ENCODE results near the gene EIF2S3. TPM values are rescaled to one million over a fixed set of nuclear protein-coding genes. Genes with fewer than 3 reads are reported as not detected.
A peak's percentile ranks its signal among the peaks of the same experiment; 100 is the strongest.

Gene EIF2S3
- 100 to 1,000 TPM in 1 of 4 donors, 10 to 100 TPM in 3; 50.5 to 129 (median 80.5) TPM for total RNA-seq

DNA sequence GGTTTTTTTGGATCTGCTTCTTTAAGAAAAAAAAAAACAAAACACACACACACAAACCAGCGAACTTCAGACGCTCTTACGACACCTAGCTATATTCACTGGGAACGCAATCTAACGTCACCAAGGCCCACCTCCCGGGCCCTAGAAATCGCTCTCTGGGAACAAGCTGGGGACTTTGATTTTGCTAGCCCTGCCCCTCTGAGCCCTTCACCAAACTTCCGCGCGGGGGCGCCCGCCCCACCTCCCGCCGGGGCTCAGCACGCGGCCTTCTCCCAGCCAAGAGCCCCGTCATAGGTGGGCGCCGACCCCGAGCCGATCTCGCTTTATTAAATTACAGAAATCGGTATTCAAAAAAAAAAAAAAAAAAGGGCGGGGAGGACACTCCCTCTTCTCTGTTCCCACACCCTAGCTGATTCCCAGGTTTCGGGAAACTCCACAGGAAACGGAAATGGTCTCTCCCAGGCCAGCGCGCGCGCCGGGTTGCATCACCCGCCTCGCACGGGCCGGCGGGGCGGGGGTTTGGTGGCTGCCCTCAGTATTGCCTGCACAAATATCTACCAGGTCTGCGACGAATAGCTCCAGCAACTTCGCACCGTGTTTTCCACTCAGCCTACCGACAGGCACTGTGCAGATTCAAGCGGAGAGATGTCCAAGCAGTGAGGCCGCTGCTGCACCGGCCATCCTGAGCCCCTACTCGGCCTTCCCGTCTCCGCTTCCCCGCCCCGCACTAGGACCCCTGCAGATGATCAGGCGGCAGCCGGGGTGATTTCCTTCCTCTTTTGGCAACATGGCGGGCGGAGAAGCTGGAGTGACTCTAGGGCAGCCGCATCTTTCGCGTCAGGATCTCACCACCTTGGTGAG is at the start of gene EIF2S3:
Gene EIF2S3, plus strand, starts transcription at position 775 of the 861 bp plus-strand sequence. Its CDS starts 13 bp downstream, at position 788.
- intact Hi-C loops (cut with DNase I; ENCODE audit: low total_unique reads) = loop anchor here (10.0 kb wide), 1 partner anchor 100 kb away; no protein-coding TSS in a partner anchor
- H3K4me3 ChIP-seq = peak within 1 kb of the TSS in 2 of 4 donors; percentile 70 to 80
- no peaks in the 10 kb centered on the region for H3K9me3 ChIP-seq
- no peaks in the 10 kb centered on the region for H3K27me3 ChIP-seq
- 8% methylated on average over 56 of the region's 57 CpGs; no CpG with 5 or more reads in 1 of the 2 donors for WGBS, 2 donors (ENCODE audit: low coverage in 1 of 2)
- TF ChIP-seq POLR2A (IDR thresholded peaks at IDR 0.05) (peak; percentile 78), POLR2AphosphoS5 (IDR thresholded peaks at IDR 0.05) (peak; percentile 51 to 81 (median 56)), EP300 (IDR thresholded peaks at IDR 0.05; ENCODE audit: low read depth) (no peak)
- TF ChIP-seq, protein P1, sequence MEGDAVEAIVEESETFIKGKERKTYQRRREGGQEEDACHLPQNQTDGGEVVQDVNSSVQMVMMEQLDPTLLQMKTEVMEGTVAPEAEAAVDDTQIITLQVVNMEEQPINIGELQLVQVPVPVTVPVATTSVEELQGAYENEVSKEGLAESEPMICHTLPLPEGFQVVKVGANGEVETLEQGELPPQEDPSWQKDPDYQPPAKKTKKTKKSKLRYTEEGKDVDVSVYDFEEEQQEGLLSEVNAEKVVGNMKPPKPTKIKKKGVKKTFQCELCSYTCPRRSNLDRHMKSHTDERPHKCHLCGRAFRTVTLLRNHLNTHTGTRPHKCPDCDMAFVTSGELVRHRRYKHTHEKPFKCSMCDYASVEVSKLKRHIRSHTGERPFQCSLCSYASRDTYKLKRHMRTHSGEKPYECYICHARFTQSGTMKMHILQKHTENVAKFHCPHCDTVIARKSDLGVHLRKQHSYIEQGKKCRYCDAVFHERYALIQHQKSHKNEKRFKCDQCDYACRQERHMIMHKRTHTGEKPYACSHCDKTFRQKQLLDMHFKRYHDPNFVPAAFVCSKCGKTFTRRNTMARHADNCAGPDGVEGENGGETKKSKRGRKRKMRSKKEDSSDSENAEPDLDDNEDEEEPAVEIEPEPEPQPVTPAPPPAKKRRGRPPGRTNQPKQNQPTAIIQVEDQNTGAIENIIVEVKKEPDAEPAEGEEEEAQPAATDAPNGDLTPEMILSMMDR (IDR thresholded peaks at IDR 0.05) = peak; percentile 49 to 69 (median 58)
- no peaks in the 10 kb centered on the region for H3K36me3 ChIP-seq
- H3K4me1 ChIP-seq = peaks cover 0 to 6% (median 0%) of the 10 kb centered on the region in 4 donors
- H3K27ac ChIP-seq = peak within 1 kb of the TSS in 2 of 4 donors; percentile 89 to 92
- peak; percentile 91 for DNase-seq
- in situ Hi-C loops (cut with MboI; ENCODE audit: low pct_ligation_motif_present in 1 of 4, low pct_unique_long_range_greater_than_20kb in 1 of 4, low sequenced_read_pairs in 3 of 4) = loop anchor here in 3 of 4 donors (25.0 kb wide), 2 partner anchors 142 to 367 kb away; partner anchors contain the start of genes APOO (in 1 of the 3) and CXorf58 (in 1 of the 3)

DNA sequence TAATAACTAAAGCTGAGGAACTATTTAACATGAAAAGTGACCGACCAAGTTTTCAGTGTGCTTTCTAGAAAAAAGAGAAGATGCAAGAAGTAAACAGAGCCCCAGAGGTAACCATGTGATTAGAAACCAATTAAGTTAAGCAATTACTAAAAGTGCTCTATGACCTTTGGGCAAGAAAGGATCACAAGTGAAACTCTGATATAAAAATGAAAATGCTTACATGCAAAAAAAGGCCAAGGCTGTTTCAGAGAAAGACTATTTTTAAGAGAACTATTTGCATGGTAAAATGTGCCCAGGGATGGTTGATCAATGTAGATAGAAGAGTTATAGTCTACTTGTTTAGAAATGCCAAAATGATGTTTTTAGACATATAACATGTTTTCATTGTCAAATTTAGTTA is 49.7 kb upstream of the EIF2S3 start:
- H3K27me3 ChIP-seq = no peaks in the 10 kb centered on the region
- H3K27ac ChIP-seq = no peak overlapping the region
- in situ Hi-C loops (cut with MboI; ENCODE audit: low pct_ligation_motif_present in 1 of 4, low pct_unique_long_range_greater_than_20kb in 1 of 4, low sequenced_read_pairs in 3 of 4) (no loop called here), intact Hi-C loops (cut with DNase I; ENCODE audit: low total_unique reads) (no loop called here)
- H3K4me3 ChIP-seq = no peak overlapping the region
- H3K9me3 ChIP-seq = no peaks in the 10 kb centered on the region
- no peak for DNase-seq
- TF ChIP-seq POLR2A (IDR thresholded peaks at IDR 0.05) (no peak), EP300 (IDR thresholded peaks at IDR 0.05; ENCODE audit: low read depth) (no peak), POLR2AphosphoS5 (IDR thresholded peaks at IDR 0.05) (no peak)
- TF ChIP-seq, protein P1 (IDR thresholded peaks at IDR 0.05) = no peak
- H3K36me3 ChIP-seq = no peaks in the 10 kb centered on the region
- H3K4me1 ChIP-seq = no peaks in the 10 kb centered on the region
- WGBS, 2 donors (ENCODE audit: low coverage in 1 of 2) = 67 to 69% methylated on average over 1 of the region's 1 CpG

DNA sequence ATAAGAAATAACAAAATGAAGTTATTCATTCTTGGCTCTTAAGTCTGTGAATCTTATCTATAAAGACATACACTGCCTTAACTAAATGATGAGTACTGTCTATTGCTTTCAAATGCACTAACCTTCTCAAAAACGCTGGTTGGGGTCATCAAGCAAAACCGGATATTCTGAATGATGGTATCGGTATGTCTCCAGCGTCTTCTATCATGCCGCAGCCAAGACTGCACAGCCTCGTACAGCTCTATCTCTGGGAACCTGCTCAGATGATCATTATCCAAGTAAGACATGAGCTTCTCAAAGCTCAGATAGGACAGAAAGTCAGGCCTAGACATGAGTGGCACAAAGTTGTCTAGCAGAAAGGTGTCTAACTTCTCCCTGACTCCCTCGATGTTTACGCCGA is 48.9 kb upstream of the EIF2S3 start:
- intact Hi-C loops (cut with DNase I; ENCODE audit: low total_unique reads) = no loop called here
- H3K36me3 ChIP-seq = no peaks in the 10 kb centered on the region
- DNase-seq = no peak
- no peak overlapping the region for H3K27ac ChIP-seq
- H3K27me3 ChIP-seq = no peaks in the 10 kb centered on the region
- no peak overlapping the region for H3K4me3 ChIP-seq
- H3K9me3 ChIP-seq = no peaks in the 10 kb centered on the region
- TF ChIP-seq, protein P1 (IDR thresholded peaks at IDR 0.05) = no peak
- TF ChIP-seq EP300 (IDR thresholded peaks at IDR 0.05; ENCODE audit: low read depth) (no peak), POLR2AphosphoS5 (IDR thresholded peaks at IDR 0.05) (no peak), POLR2A (IDR thresholded peaks at IDR 0.05) (no peak)
- H3K4me1 ChIP-seq = no peaks in the 10 kb centered on the region
- in situ Hi-C loops (cut with MboI; ENCODE audit: low pct_ligation_motif_present in 1 of 4, low pct_unique_long_range_greater_than_20kb in 1 of 4, low sequenced_read_pairs in 3 of 4) = no loop called here
- 90 to 100% methylated on average over 1 to 9 of the region's 9 CpGs for WGBS, 2 donors (ENCODE audit: low coverage in 1 of 2)

DNA sequence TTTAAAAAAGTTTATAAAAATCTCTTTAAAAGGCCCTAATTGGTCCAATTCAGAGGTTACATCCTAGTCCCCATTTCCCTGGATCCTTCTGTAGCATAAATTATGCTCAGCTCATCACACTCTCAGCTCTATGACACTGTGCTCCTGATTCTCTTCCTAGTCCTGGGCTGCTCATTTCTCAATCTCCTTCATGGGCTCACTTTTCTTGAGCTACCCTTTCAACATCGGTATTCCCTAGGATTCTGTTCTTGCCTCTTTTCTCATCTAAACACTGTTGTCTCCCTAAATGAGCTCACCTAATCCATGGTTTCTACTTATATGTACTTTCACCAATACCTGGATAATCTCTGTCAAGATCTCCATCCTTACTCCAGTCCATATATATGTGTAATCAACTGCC is 42.5 kb upstream of the EIF2S3 start:
- Histone ChIP-seq H3K27ac (no peak overlapping the region), H3K9me3 (no peaks in the 10 kb centered on the region), H3K36me3 (no peaks in the 10 kb centered on the region), H3K27me3 (no peaks in the 10 kb centered on the region), H3K4me1 (no peaks in the 10 kb centered on the region), H3K4me3 (no peak overlapping the region)
- TF ChIP-seq POLR2A (IDR thresholded peaks at IDR 0.05) (no peak), POLR2AphosphoS5 (IDR thresholded peaks at IDR 0.05) (no peak), EP300 (IDR thresholded peaks at IDR 0.05; ENCODE audit: low read depth) (no peak)
- TF ChIP-seq, protein P1 (IDR thresholded peaks at IDR 0.05) = no peak
- intact Hi-C loops (cut with DNase I; ENCODE audit: low total_unique reads) = no loop called here
- 86 to 100% methylated on average over 1 of the region's 1 CpG for WGBS, 2 donors (ENCODE audit: low coverage in 1 of 2)
- no peak for DNase-seq
- in situ Hi-C loops (cut with MboI; ENCODE audit: low pct_ligation_motif_present in 1 of 4, low pct_unique_long_range_greater_than_20kb in 1 of 4, low sequenced_read_pairs in 3 of 4) = loop anchor here in 1 of 4 donors (10.0 kb wide), 1 partner anchor 97 kb away; no protein-coding TSS in a partner anchor
